NCI-H748 treated with DMSO at 0.1 percent for 48 hours (cell line): Measurements from ENCODE around the gene LRRC71.

Source experiments
- DNase-seq: peaks from one replicate; lab custom pipeline; 2025; lab: John Stamatoyannopoulos, UW

Gene LRRC71

DNA sequence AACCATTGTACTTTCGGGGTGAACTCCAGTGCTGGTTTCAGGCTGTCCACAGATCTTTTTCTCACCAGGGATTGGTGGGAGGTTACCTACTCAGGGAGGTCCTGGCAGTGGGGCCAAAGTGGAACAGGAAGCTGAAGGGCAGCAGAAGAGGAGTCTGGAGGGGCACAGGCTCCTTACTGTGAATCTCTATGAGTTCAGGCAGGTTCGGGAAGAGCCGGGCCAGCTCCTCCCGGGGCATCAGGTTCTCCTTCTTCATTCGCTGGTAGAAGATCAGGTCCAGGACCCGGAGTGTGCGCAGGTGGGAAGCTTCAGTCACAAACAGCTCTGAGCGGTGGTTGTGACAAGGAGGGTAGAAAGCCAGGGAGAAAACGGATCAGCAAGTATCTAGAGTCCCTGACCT, 26.7 kb downstream of the LRRC71 start:
- no peak for DNase-seq

GRCh38 chr1:156947818-156948525, 27.5 kb downstream of the LRRC71 start:
- no peak for DNase-seq

DNA sequence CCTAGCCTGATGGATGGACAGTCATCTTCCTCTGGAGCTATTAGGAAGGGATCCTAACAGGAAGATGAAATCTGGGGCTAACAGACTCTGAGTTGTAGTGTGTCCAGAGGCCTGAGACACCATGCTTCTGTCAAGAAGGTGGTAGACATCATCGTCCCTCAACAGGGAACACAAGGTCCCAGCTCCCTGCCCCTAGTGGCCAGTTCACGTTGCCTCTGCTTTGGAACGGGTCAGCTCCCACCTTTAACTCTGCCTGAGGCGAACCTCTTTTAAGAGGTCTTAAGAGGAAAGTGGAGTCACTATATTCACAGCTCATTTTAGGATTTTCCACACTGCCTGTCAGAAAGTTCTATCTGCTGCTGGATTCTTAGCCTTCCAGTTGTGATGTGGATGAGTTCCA, 28.3 kb downstream of the LRRC71 start:
- DNase-seq = no peak

DNA sequence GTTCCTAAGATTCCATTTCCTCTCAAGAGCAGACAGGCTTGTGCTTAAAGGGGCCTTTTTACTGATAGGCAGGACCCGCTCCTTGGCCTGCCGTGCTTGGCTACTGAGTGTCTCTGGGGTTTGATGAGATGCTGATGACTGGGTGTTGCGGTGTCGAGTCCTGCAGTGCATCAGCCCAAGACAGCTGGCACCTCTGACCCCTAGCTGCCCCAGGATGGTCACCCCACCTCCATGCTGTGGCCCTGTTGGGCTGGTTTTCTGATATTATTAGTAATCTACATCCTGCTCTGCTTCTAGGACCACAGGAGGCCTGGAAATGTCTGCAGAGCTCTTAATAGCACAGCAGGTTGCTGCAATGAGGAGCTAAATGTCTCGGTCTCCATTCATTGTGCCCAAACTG, 28.7 kb downstream of the LRRC71 start:
- DNase-seq = no peak

DNA sequence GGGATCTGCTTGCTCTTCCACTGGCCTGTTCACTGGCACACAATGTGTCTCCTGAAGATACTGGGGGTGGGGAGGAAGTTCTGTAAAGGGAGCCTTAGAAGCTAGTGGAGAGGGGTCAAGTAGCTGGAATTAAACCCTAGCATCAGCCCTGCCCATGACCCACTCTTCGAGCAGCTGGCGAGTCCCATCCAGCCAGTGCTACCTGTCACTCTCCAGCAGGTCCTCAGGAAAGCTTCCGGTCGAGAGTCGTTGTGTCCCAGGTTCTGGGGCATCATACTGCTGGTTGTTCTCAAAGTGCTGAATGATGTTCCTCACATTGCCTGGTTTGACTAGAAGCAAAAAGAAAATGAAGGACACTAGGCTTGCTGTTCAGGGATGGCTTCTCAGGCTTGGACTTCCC, 30.9 kb downstream of the LRRC71 start:
- no peak for DNase-seq

DNA sequence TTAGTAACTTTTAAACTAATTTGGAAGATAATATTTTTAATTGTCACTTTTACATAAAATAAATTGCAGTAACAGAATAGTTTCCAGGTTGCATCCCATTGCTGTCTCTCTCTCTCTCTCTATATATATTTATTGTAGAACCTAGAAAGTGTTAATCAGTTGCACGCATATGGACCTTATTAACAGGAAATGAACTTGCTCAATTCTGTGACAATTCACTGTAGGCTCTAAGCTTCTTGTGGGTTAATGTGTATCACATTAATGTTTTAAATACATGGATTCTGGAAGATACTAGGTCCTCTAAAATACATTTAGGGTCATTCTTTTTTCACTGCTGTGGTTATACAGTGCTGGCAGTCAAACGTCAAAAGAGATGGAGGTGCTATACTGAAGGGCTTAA, 33.1 kb downstream of the LRRC71 start:
- DNase-seq = no peak

DNA sequence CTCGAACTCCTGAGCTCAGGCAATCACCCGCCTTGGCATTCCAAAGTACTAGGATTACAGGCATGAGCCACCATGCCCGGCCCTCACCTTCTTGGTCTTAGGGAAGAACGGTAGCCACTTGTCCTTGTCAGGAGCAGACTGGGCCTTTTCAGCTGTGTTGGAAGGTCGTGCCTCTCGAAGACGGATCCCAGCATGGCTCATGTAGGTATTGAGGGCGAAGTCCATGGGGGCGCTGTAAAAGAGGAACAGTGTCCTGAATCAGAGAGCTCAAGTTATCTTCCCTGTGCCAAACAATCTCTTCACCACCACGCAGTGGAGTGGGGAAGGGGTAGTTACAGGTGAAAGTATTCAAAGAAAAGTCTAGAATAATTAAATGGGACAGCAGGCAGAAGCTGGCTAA, 35.9 kb downstream of the LRRC71 start:
- no peak for DNase-seq

DNA sequence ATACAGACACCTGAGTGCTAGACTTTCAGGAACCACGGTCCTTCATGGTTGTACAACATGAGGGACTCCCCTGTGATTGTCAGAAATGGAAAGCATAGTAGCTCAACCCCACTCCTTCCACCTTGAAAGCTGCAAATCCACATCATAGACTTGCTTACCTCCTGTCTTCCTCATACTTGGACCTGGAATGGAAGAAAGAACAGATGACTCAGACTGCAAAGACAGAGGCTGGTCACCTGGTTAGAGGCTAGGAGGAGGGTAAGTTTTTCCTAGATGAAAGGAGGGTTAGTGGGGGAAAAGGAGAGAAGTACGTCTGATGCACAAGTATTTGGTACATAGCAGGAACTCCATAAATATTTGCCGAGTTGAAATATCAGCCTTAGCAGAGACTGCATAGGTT, 37.2 kb downstream of the LRRC71 start:
- DNase-seq = no peak

DNA sequence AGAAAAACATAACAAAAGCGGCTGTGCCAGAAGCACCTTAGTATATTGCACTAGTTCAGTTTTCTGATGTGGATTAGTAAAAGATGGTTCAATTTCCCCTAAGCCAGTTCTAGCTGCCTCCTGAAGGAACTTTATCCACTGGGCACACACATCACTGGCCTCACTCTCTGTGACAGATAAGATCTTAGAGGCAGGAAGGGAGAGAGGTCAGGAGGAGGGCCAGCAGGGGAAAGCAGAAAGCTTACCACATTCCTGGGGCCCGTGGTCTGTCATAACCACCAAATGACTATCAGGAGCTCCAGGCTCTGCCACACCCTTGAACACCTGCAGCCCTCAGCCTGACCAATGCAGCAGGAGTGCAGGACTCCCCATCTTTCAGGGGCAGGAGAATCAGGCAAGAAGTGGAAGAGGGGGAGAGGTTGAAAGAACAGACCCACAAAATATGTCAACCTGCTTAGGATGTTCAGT, 37.8 kb downstream of the LRRC71 start:
- DNase-seq = no peak

- DNase-seq = no peak
Measured at GRCh38 chr1:156959414-156959813, 39.0 kb downstream of the LRRC71 start.

DNA sequence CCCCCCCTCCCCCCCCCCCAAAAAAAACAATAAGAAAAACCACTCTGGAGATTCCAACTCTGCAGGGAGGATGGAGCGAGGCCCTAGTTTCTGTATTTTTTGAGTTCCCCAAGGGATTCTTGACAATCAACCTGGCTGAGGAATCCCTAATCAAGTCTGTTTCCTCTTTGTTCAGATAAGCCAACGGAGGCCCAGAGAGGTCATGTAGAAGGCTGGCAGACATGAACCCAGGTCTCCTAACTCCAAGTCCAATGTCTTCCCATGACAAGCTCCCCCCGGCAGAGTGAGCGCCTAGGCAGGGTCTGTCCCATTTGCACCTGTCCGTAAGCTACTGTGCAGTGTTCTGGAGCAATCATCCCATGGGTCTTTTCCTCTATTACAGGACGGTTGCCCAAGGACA, 39.5 kb downstream of the LRRC71 start:
- DNase-seq = no peak

DNA sequence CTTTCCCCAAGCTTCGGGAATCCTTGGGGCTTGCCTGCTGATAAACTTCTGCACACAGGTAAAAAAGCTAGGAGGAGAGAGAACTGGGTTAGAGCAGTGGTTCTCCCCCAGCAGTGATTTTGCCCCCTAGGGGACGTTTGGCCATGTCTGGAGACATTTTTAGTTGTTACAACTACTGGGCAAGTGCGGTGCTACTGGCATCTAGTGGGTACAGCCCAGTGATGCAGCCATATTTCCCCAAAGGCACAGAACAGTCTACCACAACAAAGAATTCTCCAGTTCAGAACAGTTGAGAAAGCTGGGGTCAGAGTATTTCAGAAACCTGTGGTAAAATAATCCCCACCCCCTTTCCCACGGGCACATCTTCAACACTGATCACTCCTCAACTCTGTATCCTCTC, 41.3 kb downstream of the LRRC71 start:
- no peak for DNase-seq

DNA sequence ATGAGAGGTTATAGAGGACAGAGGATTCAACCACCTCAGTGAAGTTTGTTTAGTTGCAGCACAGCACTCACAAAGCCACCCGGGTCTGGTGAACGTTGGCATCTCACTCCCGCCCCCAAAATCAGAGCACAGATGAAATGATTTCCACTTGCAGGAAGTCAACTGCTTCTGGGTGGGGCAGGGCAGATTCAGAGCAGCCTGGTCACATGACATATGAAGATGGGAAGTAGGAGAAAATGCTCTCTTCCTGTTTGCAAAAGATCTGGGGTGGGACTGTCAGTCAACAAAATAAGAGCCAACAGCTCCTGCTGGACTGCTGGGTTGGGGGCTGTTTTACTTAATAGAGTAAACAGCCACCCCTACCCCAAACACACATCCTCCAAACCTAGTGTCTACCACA, 43.2 kb downstream of the LRRC71 start:
- no peak for DNase-seq

GRCh38 chr1:156964441-156964840, 44.0 kb downstream of the LRRC71 start:
- DNase-seq = no peak

DNA sequence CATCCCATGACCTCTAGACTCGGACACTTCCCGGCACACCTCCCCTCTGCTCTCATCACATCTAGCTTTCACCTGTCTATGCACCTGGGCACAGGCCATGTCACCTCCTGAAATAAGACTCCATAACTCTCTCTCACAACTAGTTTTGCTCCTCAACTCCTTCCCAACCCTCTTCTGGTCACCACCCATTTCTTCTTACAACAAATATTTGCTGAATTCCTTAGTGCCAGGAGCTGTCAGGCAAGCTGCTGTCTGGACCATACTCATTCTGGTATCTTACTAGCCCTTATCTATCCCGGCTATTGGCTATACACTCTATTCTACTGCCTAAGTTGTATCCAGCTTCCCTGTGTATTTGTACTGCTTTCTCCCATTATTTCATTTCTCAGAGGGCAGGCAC, 49.1 kb downstream of the LRRC71 start:
- DNase-seq = no peak

DNA sequence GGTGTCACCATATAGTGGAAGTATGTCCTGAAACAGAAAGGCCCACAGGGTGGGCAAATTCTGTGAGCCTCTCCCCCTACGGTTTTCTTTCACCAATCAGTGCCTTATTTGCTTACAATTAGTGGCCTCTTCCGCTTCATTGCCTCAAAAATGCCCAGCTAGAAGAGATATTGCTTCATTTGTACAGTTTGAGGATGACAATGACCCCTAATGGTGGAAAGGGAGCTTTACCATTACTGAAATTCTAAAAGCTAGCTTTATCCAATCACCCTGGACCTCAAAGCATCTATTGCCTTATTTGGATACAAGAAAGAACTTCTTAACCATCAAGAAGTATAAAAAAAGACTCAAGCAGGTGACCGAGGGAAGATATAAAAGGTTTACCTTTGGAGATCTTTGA, 49.6 kb downstream of the LRRC71 start:
- DNase-seq = no peak

DNA sequence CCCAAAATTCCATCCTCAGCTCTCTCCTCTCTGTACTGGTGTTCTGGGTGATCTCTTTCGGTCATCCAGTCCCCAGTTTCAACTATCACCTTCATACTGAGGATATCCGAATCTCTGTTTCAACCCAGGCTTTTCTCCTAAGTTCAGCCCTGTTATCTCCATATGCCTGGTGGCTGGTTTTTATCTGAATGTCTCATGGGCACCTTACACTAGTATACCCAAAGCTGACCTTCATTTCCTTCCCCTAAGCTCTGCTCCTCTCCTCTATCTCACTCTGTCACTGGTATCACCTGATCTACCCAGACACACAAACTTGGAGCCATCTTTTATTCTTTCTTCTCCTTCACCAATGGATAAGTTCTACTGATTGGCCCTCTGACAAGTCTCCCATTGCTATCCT, 53.0 kb downstream of the LRRC71 start:
- no peak for DNase-seq

DNA sequence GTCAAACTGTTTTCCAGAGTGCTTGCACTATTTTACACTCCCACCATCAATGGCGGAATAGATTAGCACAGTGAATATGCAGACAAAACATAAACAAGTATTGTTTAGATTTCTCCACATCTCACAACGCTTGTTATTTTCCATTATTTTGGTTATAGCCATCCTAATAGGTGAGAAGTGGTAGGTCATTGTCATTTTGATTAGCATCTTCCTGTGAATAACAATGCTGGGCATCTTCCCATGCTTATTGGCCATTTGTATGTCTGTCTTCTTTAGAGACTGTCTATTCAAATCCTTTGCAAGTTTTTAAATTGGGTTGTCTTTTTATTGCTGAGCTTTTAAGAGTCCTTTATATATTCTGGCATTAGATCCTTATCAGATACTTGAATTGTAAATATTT, 54.7 kb downstream of the LRRC71 start:
- DNase-seq = no peak

DNA sequence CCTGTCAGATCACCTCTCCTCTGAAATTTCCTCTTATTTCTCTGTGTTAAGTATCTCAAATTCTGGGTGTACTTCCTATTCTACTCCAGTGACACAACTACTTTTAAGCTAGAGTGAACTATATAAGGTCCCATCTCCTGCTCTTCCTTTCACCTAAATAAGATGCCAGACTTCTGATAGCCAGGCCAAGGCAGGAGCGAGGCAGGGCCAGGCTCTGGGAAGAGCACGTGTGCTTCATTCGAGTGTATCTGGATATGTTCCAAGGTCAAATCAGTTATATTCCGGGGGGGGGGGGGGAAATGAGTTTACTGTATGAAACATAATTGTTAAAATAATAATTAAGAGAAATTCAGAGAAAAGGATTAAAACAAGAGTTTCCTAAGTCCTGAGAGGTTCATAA, 60.1 kb downstream of the LRRC71 start:
- no peak for DNase-seq
